GM12878 (cell line): Measurements from ENCODE around the gene SYNGR4. TPM values are rescaled to one million over a fixed set of nuclear protein-coding genes. Genes with fewer than 3 reads are reported as not detected.

Source experiments
- ATF7 ChIP-seq: fragments of 450-650 bp; IDR thresholded peaks from 2 replicates; pipeline ENCODE4 v1.6.1; 2016; ENCODE audit warnings: low read depth, mild to moderate bottlenecking
- EGR1 ChIP-seq, 2 experiments: IDR thresholded peaks; 1 replicate in 1 of 2; 2 replicates in 1 of 2; pipeline ENCODE4 v1.6.1; 2011 to 2012; ENCODE audit warnings: low read depth in 2 of 2, low read length in 2 of 2, borderline replicate concordance in 1 of 2, mild to moderate bottlenecking in 1 of 2, moderate library complexity in 1 of 2
- HCFC1 ChIP-seq: fragments of 150-350 bp; IDR thresholded peaks from 2 replicates; pipeline ENCODE4 v1.6.1; 2014; ENCODE audit warnings: low read length
- PAX5 ChIP-seq: IDR thresholded peaks from 2 replicates; pipeline ENCODE4 v1.6.1; 2011; ENCODE audit warnings: low read depth, low read length, borderline replicate concordance
- PAX8 ChIP-seq: fragments of 450-650 bp; IDR thresholded peaks from 2 replicates; pipeline ENCODE4 v1.6.1; 2017; ENCODE audit warnings: mild to moderate bottlenecking, moderate library complexity
- TAF1 ChIP-seq: IDR thresholded peaks from 2 replicates; pipeline ENCODE4 v1.6.1; 2011; ENCODE audit warnings: mild to moderate bottlenecking, low read depth, low read length, borderline replicate concordance
- polyA plus RNA-seq, 11 experiments: library from polyadenylated mRNA; depleted of rRNA in 4 of 11; unstranded in 6 of 11; stranded (reverse) in 5 of 11; fragments of >200 nt; fragmentation: Nextera tagmentation in 4 of 11; fragmentation: Illumina TruSeq in 1 of 11; extraction: Ambion mirVana in 4 of 11; extraction: Trizol in 1 of 11; gene quantifications; 1 replicate in 1 of 11; 2 replicates in 10 of 11; pipeline versions ENCODE4 v1.2.1 to v1.2.3, GENCODE V29; 2011 to 2016; ENCODE audit warnings: inconsistent platforms in 2 of 11, missing spikeins in 2 of 11, low read depth in 1 of 11
- total RNA-seq, 4 experiments: library from RNA; depleted of rRNA in 3 of 4; stranded (reverse); fragments of >200 nt in 3 of 4; fragmentation: Illumina TruSeq in 1 of 4; extraction: Trizol in 1 of 4; gene quantifications; 2 replicates each; pipeline versions ENCODE4 v1.2.1 to v1.2.3, GENCODE V29; 2013 to 2021
- TF ChIP-seq, protein P1 (sequence below): IDR thresholded peaks from 2 replicates; pipeline ENCODE4 v1.6.1; 2012; ENCODE audit warnings: improper control_type of control experiment, low read depth, low read length; ENCODE audit not compliant: insufficient replicate concordance

SYNGR4 gene
- total and polyA plus RNA-seq, 10 of the 15 experiments (the other 5 are each of a cell fraction or from before 2014, with no cell fraction given), result 0.08 to 0.72 (median 0.17) TPM; not detected in 6

- TF ChIP-seq, protein P1, sequence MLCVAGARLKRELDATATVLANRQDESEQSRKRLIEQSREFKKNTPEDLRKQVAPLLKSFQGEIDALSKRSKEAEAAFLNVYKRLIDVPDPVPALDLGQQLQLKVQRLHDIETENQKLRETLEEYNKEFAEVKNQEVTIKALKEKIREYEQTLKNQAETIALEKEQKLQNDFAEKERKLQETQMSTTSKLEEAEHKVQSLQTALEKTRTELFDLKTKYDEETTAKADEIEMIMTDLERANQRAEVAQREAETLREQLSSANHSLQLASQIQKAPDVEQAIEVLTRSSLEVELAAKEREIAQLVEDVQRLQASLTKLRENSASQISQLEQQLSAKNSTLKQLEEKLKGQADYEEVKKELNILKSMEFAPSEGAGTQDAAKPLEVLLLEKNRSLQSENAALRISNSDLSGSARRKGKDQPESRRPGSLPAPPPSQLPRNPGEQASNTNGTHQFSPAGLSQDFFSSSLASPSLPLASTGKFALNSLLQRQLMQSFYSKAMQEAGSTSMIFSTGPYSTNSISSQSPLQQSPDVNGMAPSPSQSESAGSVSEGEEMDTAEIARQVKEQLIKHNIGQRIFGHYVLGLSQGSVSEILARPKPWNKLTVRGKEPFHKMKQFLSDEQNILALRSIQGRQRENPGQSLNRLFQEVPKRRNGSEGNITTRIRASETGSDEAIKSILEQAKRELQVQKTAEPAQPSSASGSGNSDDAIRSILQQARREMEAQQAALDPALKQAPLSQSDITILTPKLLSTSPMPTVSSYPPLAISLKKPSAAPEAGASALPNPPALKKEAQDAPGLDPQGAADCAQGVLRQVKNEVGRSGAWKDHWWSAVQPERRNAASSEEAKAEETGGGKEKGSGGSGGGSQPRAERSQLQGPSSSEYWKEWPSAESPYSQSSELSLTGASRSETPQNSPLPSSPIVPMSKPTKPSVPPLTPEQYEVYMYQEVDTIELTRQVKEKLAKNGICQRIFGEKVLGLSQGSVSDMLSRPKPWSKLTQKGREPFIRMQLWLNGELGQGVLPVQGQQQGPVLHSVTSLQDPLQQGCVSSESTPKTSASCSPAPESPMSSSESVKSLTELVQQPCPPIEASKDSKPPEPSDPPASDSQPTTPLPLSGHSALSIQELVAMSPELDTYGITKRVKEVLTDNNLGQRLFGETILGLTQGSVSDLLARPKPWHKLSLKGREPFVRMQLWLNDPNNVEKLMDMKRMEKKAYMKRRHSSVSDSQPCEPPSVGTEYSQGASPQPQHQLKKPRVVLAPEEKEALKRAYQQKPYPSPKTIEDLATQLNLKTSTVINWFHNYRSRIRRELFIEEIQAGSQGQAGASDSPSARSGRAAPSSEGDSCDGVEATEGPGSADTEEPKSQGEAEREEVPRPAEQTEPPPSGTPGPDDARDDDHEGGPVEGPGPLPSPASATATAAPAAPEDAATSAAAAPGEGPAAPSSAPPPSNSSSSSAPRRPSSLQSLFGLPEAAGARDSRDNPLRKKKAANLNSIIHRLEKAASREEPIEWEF, result no peak
- no peak for TF ChIP-seq TAF1
- 0 out of 3 replicates have a peak, but pooled peaks of 1 of the 2 experiments have one; percentile 18 for TF ChIP-seq EGR1 (IDR thresholded peaks at IDR 0.05; ENCODE audit: borderline replicate concordance in 1 of 2, low read depth in 2 of 2, low read length in 2 of 2)
- TF ChIP-seq PAX8, result no peak
- TF ChIP-seq HCFC1, result peak; percentile 100
- peak; percentile 87 for TF ChIP-seq ATF7
- TF ChIP-seq PAX5, result peak; percentile 84
These were observed 34.0 kb upstream of the SYNGR4 start (continued) for GRCh38 chr19:48330012-48330681.
